Prostate gland (tissue), 2 donors: ENCODE data around the gene CSDE1.

Experiments used
- POLR2A ChIP-seq: fragments of 450-650 bp; IDR thresholded peaks from one replicate; pipeline ENCODE4 v1.6.1; 2016; ENCODE audit warnings: antibody characterized with exemption, mild to moderate bottlenecking
- POLR2AphosphoS5 ChIP-seq: sonication (generic); formaldehyde crosslinking; IDR thresholded peaks from one replicate; pipeline ENCODE4 v1.6.1; 2017; ENCODE audit warnings: antibody characterized with exemption
- TF ChIP-seq, protein P1 (sequence below), 4 experiments: fragments of 200-600 bp in 2 of 4; fragments of 450-650 bp in 2 of 4; sonication (generic) in 2 of 4; IDR thresholded peaks; 1 replicate in 3 of 4; 2 replicates in 1 of 4; pipeline ENCODE4 v1.5.1; 2016 to 2019; ENCODE audit warnings: antibody characterized with exemption in 4 of 4, mild to moderate bottlenecking in 2 of 4, moderate library complexity in 2 of 4

DNA sequence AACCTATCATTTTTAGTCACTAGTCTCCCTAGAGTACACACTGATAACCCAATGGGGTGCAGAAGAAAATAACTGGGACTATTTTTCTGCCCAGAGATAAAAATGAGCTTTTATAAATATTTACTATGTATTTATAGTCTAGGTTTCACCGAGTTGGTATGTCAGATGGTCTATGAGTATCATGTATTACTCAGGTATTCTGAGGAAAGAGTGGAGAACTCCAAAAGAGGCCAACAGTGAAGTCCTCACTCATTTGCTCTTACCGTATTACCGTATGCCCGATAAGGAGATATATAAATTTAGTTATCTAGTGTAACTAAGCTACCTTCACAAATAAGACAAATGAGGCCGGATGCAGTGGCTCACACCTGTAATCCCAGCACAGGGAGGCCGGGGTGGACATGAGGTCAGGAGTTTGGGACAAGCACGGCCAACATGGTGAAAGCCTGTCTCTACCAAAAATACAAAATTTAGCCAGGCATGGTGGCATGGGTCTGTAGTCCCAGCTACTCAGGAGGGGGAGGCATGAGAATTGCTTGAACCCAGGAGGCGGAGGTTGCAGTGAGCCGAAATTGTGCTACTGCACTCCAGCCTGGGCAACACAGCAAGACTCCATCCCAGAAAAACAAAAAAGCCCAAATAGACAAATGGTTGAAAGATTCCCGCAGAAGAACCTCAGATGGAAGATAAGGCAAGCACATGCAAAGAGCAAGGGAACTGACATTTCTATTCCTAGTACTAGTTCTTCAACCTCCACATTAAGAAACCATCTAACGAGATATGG, 15.6 kb downstream of the CSDE1 start:
- TF ChIP-seq, protein P1, sequence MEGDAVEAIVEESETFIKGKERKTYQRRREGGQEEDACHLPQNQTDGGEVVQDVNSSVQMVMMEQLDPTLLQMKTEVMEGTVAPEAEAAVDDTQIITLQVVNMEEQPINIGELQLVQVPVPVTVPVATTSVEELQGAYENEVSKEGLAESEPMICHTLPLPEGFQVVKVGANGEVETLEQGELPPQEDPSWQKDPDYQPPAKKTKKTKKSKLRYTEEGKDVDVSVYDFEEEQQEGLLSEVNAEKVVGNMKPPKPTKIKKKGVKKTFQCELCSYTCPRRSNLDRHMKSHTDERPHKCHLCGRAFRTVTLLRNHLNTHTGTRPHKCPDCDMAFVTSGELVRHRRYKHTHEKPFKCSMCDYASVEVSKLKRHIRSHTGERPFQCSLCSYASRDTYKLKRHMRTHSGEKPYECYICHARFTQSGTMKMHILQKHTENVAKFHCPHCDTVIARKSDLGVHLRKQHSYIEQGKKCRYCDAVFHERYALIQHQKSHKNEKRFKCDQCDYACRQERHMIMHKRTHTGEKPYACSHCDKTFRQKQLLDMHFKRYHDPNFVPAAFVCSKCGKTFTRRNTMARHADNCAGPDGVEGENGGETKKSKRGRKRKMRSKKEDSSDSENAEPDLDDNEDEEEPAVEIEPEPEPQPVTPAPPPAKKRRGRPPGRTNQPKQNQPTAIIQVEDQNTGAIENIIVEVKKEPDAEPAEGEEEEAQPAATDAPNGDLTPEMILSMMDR (IDR thresholded peaks at IDR 0.05), result no peak
- TF ChIP-seq POLR2A, result no peak
- TF ChIP-seq POLR2AphosphoS5, result no peak
